ENCODE data around the gene OPHN1. TPM values are rescaled to one million over a fixed set of nuclear protein-coding genes. Genes with fewer than 3 reads are reported as not detected.

The OPHN1 gene
- total and polyA plus RNA-seq, 2 experiments from 2014 or later, result 4.5 to 5.6 TPM

GRCh38 chrX:68087526-68087925, 345.8 kb downstream of the OPHN1 start:
- Histone ChIP-seq H3K9me2 (replicated peaks; ENCODE audit: insufficient read depth) (no peaks in the 10 kb centered on the region), H2AFZ (no peak overlapping the region), H3K9me3 (ENCODE audit: low read depth) (no peaks in the 10 kb centered on the region), H3K27ac (no peak overlapping the region), H3K36me3 (replicated peaks; ENCODE audit: insufficient read depth, low read depth) (no peaks in the 10 kb centered on the region), H4K20me1 (ENCODE audit: insufficient read depth, poor library complexity, severe bottlenecking) (no peaks in the 10 kb centered on the region), H3K4me3 (no peak overlapping the region), H3K4me1 (ENCODE audit: insufficient read depth) (no peaks in the 10 kb centered on the region), H3K79me2 (no peaks in the 10 kb centered on the region), H3K27me3 (no peaks in the 10 kb centered on the region), H3K4me2 (no peak overlapping the region)
- TF ChIP-seq EZH2phosphoT487 (IDR thresholded peaks at IDR 0.05; ENCODE audit: low read depth, severe bottlenecking, unreplicated experiment), result no peak
- no peak for TF ChIP-seq CTCF (IDR thresholded peaks at IDR 0.05; ENCODE audit: poor library complexity)
- no peak for TF ChIP-seq EZH2 (IDR thresholded peaks at IDR 0.05; ENCODE audit: borderline replicate concordance)
- DNase-seq (ENCODE audit: low spot score), result no peak
- WGBS (ENCODE audit: low lambda C conversion rate, missing lambda C conversion rate), result 58% methylated on average over 2 of the region's 2 CpGs

- WGBS (ENCODE audit: low lambda C conversion rate, missing lambda C conversion rate), result 71% methylated on average over 1 of the region's 1 CpG
- H3K27me3 ChIP-seq, result no peaks in the 10 kb centered on the region
- H4K20me1 ChIP-seq (ENCODE audit: insufficient read depth, poor library complexity, severe bottlenecking), result no peaks in the 10 kb centered on the region
- H2AFZ ChIP-seq, result no peak overlapping the region
- no peaks in the 10 kb centered on the region for H3K9me2 ChIP-seq (replicated peaks; ENCODE audit: insufficient read depth)
- H3K79me2 ChIP-seq, result no peaks in the 10 kb centered on the region
- no peak for TF ChIP-seq EZH2phosphoT487 (IDR thresholded peaks at IDR 0.05; ENCODE audit: low read depth, severe bottlenecking, unreplicated experiment)
- no peak for TF ChIP-seq CTCF (IDR thresholded peaks at IDR 0.05; ENCODE audit: poor library complexity)
- no peak for TF ChIP-seq EZH2 (IDR thresholded peaks at IDR 0.05; ENCODE audit: borderline replicate concordance)
- H3K9me3 ChIP-seq (ENCODE audit: low read depth), result no peaks in the 10 kb centered on the region
- no peak overlapping the region for H3K4me3 ChIP-seq
- H3K4me2 ChIP-seq, result no peak overlapping the region
- H3K27ac ChIP-seq, result no peak overlapping the region
- no peaks in the 10 kb centered on the region for H3K36me3 ChIP-seq (replicated peaks; ENCODE audit: insufficient read depth, low read depth)
- no peaks in the 10 kb centered on the region for H3K4me1 ChIP-seq (ENCODE audit: insufficient read depth)
- DNase-seq (ENCODE audit: low spot score), result no peak
These were observed 346.6 kb downstream of the OPHN1 start for GRCh38 chrX:68086709-68087108.

GRCh38 chrX:68084765-68085164, 348.5 kb downstream of the OPHN1 start:
- Histone ChIP-seq H3K27me3 (no peaks in the 10 kb centered on the region), H3K4me2 (no peak overlapping the region), H4K20me1 (ENCODE audit: insufficient read depth, poor library complexity, severe bottlenecking) (no peaks in the 10 kb centered on the region), H2AFZ (no peak overlapping the region), H3K27ac (no peak overlapping the region), H3K9me3 (ENCODE audit: low read depth) (no peaks in the 10 kb centered on the region), H3K36me3 (replicated peaks; ENCODE audit: insufficient read depth, low read depth) (no peaks in the 10 kb centered on the region), H3K9me2 (replicated peaks; ENCODE audit: insufficient read depth) (no peaks in the 10 kb centered on the region), H3K79me2 (no peaks in the 10 kb centered on the region), H3K4me1 (ENCODE audit: insufficient read depth) (no peaks in the 10 kb centered on the region), H3K4me3 (no peak overlapping the region)
- DNase-seq (ENCODE audit: low spot score), result no peak
- WGBS (ENCODE audit: low lambda C conversion rate, missing lambda C conversion rate), result 56% methylated on average over 1 of the region's 1 CpG
- TF ChIP-seq CTCF (IDR thresholded peaks at IDR 0.05; ENCODE audit: poor library complexity) (no peak), EZH2 (IDR thresholded peaks at IDR 0.05; ENCODE audit: borderline replicate concordance) (no peak), EZH2phosphoT487 (IDR thresholded peaks at IDR 0.05; ENCODE audit: low read depth, severe bottlenecking, unreplicated experiment) (no peak)

- H3K79me2 ChIP-seq, result no peaks in the 10 kb centered on the region
- 81% methylated on average over 3 of the region's 3 CpGs for WGBS (ENCODE audit: low lambda C conversion rate, missing lambda C conversion rate)
- DNase-seq (ENCODE audit: low spot score), result no peak
- no peaks in the 10 kb centered on the region for H3K4me1 ChIP-seq (ENCODE audit: insufficient read depth)
- H4K20me1 ChIP-seq (ENCODE audit: insufficient read depth, poor library complexity, severe bottlenecking), result no peaks in the 10 kb centered on the region
- H3K9me3 ChIP-seq (ENCODE audit: low read depth), result no peaks in the 10 kb centered on the region
- no peaks in the 10 kb centered on the region for H3K36me3 ChIP-seq (replicated peaks; ENCODE audit: insufficient read depth, low read depth)
- no peaks in the 10 kb centered on the region for H3K27me3 ChIP-seq
- no peak overlapping the region for H3K27ac ChIP-seq
- H3K4me2 ChIP-seq, result no peak overlapping the region
- H2AFZ ChIP-seq, result no peak overlapping the region
- TF ChIP-seq EZH2phosphoT487 (IDR thresholded peaks at IDR 0.05; ENCODE audit: low read depth, severe bottlenecking, unreplicated experiment), result no peak
- TF ChIP-seq EZH2 (IDR thresholded peaks at IDR 0.05; ENCODE audit: borderline replicate concordance), result no peak
- H3K4me3 ChIP-seq, result no peak overlapping the region
- H3K9me2 ChIP-seq (replicated peaks; ENCODE audit: insufficient read depth), result no peaks in the 10 kb centered on the region
These were observed 349.8 kb downstream of the OPHN1 start for GRCh38 chrX:68083510-68083909.

Measured in hepatocyte (in vitro differentiated cells).